Vagina (tissue), 2 donors: ENCODE results near the gene PAX7.

ENCODE experiments used
- POLR2A ChIP-seq, 2 donors: fragments of 450-650 bp; IDR thresholded peaks; one replicate each; pipeline ENCODE4 v1.6.1; 2017; ENCODE audit warnings: antibody characterized with exemption in 2 of 2, mild to moderate bottlenecking in 2 of 2, moderate library complexity in 2 of 2
- POLR2AphosphoS5 ChIP-seq, 2 donors: sonication (generic); formaldehyde crosslinking; IDR thresholded peaks; one replicate each; pipeline ENCODE4 v1.9.0; 2017; ENCODE audit warnings: antibody characterized with exemption in 2 of 2, mild to moderate bottlenecking in 2 of 2, low read depth in 1 of 2; ENCODE audit not compliant: insufficient read depth in 1 of 2

- TF ChIP-seq POLR2A (IDR thresholded peaks at IDR 0.05) (no peak), POLR2AphosphoS5 (IDR thresholded peaks at IDR 0.05; ENCODE audit: insufficient read depth in 1 of 2, low read depth in 1 of 2) (no peak)
These were observed 11.2 kb upstream of the PAX7 start for GRCh38 chr1:18619467-18619835.
